Measurements from ENCODE around the gene DDX27.

DNA sequence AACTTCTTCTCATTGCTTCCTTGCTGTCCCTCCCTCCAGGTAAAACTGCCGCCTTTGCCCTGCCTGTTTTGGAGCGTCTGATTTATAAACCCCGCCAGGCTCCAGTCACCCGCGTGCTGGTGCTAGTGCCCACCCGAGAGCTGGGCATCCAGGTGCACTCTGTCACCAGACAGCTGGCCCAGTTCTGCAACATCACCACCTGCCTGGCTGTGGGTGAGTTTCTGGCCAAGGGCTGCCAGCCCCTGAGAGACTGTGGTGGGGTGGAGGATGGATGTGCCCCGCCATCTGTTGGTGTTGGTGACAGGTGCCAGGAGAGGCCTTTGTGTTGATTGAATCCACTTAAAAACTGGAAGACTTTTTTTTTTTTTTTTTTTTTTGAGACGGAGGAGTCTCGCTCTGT lies 9.5 kb downstream of the DDX27 start:
- TF ChIP-seq CTCF (conservative IDR thresholded peaks at IDR 0.05 in 1 of 2, IDR thresholded peaks at IDR 0.05 in 1 of 2; ENCODE audit: extremely low read depth in 1 of 2, insufficient read depth in 1 of 2, low read depth in 1 of 2, low read length in 2 of 2) (no peak), EZH2 (IDR thresholded peaks at IDR 0.05; ENCODE audit: borderline replicate concordance, low read length) (no peak)

All from mammary epithelial cell (primary cell).